GM18951 (cell line): Measurements from ENCODE around the gene FRMPD4.

Experiments used
- POLR2A ChIP-seq: IDR thresholded peaks from 4 replicates; pipeline ENCODE4 v1.6.1; 2011; ENCODE audit warnings: mild to moderate bottlenecking; ENCODE audit not compliant: insufficient read length, insufficient read depth; ENCODE audit errors: extremely low read depth
- in situ Hi-C: fragments of 300-500 bp; cut with MboI; formaldehyde crosslinking; loops from one replicate; pipeline ENCODE4 v1.12.0; 2022; ENCODE audit warnings: low sequenced_read_pairs, mixed read lengths, inconsistent platforms; ENCODE audit not compliant: unreplicated experiment

Gene FRMPD4

DNA sequence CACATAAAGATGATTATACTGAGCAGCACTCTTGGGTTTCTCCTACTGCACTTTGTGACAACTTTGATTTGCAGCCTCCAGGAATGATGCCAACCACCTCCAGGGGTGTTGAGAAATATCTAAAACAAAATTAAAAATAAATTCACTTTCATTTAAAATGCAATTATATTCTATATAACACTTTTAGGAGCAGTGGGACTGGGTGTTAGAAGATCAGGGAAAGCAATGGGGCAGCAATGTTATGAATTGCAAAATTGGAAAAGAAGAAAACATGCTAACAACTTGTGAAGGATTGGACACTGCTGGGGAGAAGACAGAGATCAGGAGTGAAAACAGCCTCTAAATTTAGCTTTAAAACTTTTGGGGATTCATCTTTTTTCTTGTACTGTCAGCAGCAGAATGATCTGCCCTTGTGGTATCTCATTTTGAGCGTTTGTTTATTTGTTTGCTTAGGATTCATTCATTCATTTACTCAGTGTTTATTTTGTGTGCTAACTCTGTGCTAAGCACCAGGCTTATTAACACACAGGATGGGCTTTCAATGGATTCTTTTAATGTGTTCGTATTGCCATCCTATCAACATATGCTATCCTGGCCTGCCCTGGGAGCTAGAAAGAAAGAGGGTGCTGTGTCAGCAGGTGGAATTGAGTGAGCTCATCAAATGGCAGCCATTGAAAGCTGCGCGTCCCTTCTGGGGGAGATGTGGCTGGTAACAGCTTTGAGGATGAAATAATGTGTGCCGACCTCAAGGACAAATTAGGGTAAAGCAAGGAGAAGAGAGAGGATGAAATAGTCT lies 96.5 kb downstream of the FRMPD4 start:
- in situ Hi-C loops = no loop called here
- TF ChIP-seq POLR2A = no peak

- no peak for TF ChIP-seq POLR2A
- in situ Hi-C loops = no loop called here
Observed at GRCh38 chrX:12236156-12236555, 97.9 kb downstream of the FRMPD4 start.

GRCh38 chrX:12237131-12237530 lies 98.9 kb downstream of the FRMPD4 start:
- no peak for TF ChIP-seq POLR2A
- in situ Hi-C loops = no loop called here

DNA sequence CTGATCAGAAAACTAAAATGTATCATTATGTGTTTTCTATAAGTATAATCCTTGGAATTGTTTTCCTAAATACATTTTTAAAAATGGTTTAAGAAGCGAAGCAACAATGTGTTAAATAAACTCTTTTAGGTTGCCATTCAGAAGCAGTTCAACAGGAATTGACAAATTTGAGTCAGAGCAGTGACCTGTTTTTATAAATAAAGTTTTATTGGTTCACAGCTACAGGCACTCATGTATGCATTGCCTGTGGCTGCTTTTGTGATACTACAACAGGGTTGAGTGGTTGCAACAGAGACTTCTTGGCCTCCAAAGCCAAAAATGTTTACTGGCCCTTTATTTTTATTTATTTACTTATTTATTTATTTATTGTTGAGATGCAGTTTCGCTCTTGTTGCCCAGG lies 99.5 kb downstream of the FRMPD4 start:
- in situ Hi-C loops = no loop called here

DNA sequence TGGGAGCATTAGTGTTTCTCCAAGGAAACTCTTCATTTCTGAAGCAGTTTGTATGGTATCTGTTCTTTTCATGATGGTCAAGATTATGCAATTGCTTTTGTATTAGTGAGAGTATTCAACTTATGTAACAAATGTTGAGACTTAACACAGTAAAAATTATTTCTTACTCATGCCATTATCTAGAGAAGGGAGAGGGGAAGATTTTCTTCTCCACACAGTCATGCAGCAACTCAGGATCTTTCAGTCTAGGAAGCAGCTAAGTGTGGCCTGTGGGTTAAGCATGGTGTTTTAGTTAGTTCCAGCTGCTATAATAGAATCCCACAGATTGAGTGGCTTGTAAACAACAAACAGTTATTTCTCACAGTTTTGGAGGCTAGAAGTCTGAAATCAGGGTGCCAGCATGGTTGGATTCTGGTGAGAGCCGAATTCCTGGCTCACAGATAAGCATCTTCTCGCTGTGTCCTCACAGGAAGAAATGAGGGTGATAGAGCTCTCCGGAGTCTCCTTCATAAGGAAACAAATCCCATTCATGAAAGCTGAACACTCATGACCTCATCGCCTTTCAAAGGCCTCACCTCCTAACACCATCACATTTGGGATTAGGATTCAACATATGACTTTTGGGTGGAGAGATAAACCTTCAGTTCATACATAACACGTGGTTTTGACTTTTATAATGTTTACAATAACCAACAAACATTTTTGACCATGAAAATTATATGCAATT lies 101.2 kb downstream of the FRMPD4 start:
- no peak for TF ChIP-seq POLR2A
- in situ Hi-C loops = no loop called here

More for the DNA sequence above, 99.5 kb downstream of the FRMPD4 start:
- TF ChIP-seq POLR2A = no peak

DNA sequence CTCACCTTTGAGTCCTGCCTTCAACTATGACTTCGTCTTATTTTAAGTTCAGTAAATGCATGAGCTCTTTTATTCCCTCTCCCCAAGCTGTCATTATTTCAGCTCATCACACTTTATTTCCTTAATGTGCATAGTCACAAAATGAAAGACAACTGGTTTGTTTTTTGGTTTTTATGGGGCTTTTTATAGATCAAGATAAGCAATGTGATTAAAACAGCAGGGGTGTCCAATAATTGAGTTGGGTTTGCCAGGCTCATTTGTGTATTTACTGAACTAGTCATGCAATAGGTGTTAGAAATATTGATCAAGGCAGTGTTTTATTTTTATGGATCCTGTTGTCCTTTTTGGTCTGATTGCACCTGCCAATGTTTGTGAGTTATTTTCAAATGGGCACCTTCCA lies 102.2 kb downstream of the FRMPD4 start:
- in situ Hi-C loops = no loop called here
- TF ChIP-seq POLR2A = no peak

DNA sequence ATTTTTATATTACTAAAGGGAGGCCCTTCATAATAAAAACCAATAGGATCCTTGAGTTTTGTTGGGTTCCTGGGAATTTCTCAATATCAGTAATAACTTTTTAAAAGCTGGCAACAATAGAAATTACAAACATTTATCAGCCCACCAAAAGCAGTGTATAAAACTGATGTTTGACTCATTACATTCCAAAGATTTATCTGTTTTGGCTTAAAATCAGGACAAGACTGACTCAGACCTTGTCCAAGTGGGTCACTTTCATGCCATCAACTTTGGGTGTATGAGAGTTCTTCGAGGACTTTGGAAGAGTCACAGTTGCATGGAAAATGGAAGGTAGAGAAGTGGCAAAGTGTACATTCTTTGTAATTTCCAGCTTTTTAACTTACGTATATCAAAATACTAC lies 102.8 kb downstream of the FRMPD4 start:
- in situ Hi-C loops = no loop called here
- TF ChIP-seq POLR2A = no peak

- TF ChIP-seq POLR2A = no peak
- in situ Hi-C loops = no loop called here
Observed at GRCh38 chrX:12245650-12246645, 107.7 kb downstream of the FRMPD4 start.

GRCh38 chrX:12249997-12250396 lies 111.7 kb downstream of the FRMPD4 start:
- TF ChIP-seq POLR2A = no peak
- in situ Hi-C loops = no loop called here

GRCh38 chrX:12263211-12263610 lies 124.9 kb downstream of the FRMPD4 start:
- in situ Hi-C loops = no loop called here
- no peak for TF ChIP-seq POLR2A

- no peak for TF ChIP-seq POLR2A
- in situ Hi-C loops = no loop called here
Observed at GRCh38 chrX:12269484-12269883, 131.2 kb downstream of the FRMPD4 start.

GRCh38 chrX:12278151-12278550 lies 139.9 kb downstream of the FRMPD4 start:
- in situ Hi-C loops = no loop called here
- no peak for TF ChIP-seq POLR2A

DNA sequence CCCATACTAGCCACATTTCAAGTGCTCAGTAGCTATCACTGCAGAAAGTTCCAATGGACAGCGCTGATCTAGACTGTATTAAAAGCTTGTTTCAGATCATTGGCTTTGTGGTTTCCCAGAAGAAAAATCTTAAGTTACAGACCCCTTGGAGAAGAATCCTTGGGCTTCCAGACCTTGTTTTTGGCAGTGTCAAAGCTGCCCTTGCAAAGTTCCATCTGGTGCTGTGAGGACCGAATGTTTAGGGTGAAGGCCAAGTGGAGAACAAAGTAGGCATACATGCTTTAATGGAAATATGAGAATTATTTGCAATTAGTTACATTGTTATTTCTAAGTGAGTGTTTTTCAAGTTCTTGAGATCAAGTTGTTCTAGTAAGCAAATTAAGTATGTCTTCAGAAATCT lies 144.7 kb downstream of the FRMPD4 start:
- no peak for TF ChIP-seq POLR2A
- in situ Hi-C loops = no loop called here
